Measurements from ENCODE around the gene FBXO7.

Gene FBXO7

GRCh38 chr22:32544953-32545558, 70.4 kb downstream of the FBXO7 start:
- H3F3A ChIP-seq (ENCODE audit: insufficient read depth) = no peaks in the 10 kb centered on the region
- no peaks in the 10 kb centered on the region for H3K9me3 ChIP-seq (ENCODE audit: insufficient read depth, low read length)
- H3K4me3 ChIP-seq (ENCODE audit: insufficient read depth, low read length, poor library complexity, severe bottlenecking) = no peak overlapping the region
- TF ChIP-seq, protein P1, sequence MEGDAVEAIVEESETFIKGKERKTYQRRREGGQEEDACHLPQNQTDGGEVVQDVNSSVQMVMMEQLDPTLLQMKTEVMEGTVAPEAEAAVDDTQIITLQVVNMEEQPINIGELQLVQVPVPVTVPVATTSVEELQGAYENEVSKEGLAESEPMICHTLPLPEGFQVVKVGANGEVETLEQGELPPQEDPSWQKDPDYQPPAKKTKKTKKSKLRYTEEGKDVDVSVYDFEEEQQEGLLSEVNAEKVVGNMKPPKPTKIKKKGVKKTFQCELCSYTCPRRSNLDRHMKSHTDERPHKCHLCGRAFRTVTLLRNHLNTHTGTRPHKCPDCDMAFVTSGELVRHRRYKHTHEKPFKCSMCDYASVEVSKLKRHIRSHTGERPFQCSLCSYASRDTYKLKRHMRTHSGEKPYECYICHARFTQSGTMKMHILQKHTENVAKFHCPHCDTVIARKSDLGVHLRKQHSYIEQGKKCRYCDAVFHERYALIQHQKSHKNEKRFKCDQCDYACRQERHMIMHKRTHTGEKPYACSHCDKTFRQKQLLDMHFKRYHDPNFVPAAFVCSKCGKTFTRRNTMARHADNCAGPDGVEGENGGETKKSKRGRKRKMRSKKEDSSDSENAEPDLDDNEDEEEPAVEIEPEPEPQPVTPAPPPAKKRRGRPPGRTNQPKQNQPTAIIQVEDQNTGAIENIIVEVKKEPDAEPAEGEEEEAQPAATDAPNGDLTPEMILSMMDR (IDR thresholded peaks at IDR 0.05; ENCODE audit: insufficient read depth, low read length, poor library complexity, severe bottlenecking) = no peak
- TF ChIP-seq EZH2phosphoT487 (conservative IDR thresholded peaks at IDR 0.05; ENCODE audit: low read length) = no peak
- no peaks in the 10 kb centered on the region for H3K79me2 ChIP-seq (ENCODE audit: insufficient read depth, low read length)
- H3K9ac ChIP-seq (ENCODE audit: low read length) = no peak overlapping the region
- H2AFZ ChIP-seq (ENCODE audit: low read depth, low read length, severe bottlenecking) = no peak overlapping the region
- H3K27me3 ChIP-seq (ENCODE audit: low read length) = no peaks in the 10 kb centered on the region
- no peaks in the 10 kb centered on the region for H3K9me2 ChIP-seq (replicated peaks; ENCODE audit: insufficient read depth, low read length)
- H3K4me2 ChIP-seq (ENCODE audit: low read depth, low read length, poor library complexity, severe bottlenecking) = no peak overlapping the region
- H3K27ac ChIP-seq (ENCODE audit: low read depth, low read length) = no peak overlapping the region
- H3K36me3 ChIP-seq (ENCODE audit: low read length) = no peaks in the 10 kb centered on the region
- H4K20me1 ChIP-seq (ENCODE audit: low read depth, low read length) = no peaks in the 10 kb centered on the region

- Histone ChIP-seq H3K36me3 (ENCODE audit: low read length) (no peaks in the 10 kb centered on the region), H2AFZ (ENCODE audit: low read depth, low read length, severe bottlenecking) (no peak overlapping the region), H3K27me3 (ENCODE audit: low read length) (no peaks in the 10 kb centered on the region), H3F3A (ENCODE audit: insufficient read depth) (no peaks in the 10 kb centered on the region), H3K9me3 (ENCODE audit: insufficient read depth, low read length) (no peaks in the 10 kb centered on the region), H3K79me2 (ENCODE audit: insufficient read depth, low read length) (no peaks in the 10 kb centered on the region), H4K20me1 (ENCODE audit: low read depth, low read length) (no peaks in the 10 kb centered on the region), H3K9ac (ENCODE audit: low read length) (no peak overlapping the region), H3K9me2 (replicated peaks; ENCODE audit: insufficient read depth, low read length) (no peaks in the 10 kb centered on the region), H3K27ac (ENCODE audit: low read depth, low read length) (no peak overlapping the region), H3K4me2 (ENCODE audit: low read depth, low read length, poor library complexity, severe bottlenecking) (no peak overlapping the region), H3K4me3 (ENCODE audit: insufficient read depth, low read length, poor library complexity, severe bottlenecking) (no peak overlapping the region)
- TF ChIP-seq, protein P1 (IDR thresholded peaks at IDR 0.05; ENCODE audit: insufficient read depth, low read length, poor library complexity, severe bottlenecking) = no peak
Measured at GRCh38 chr22:32545801-32546200, 71.2 kb downstream of the FBXO7 start.

- H3K9me2 ChIP-seq (replicated peaks; ENCODE audit: insufficient read depth, low read length) = no peaks in the 10 kb centered on the region
Measured at GRCh38 chr22:32546496-32546895, 71.9 kb downstream of the FBXO7 start.

More at GRCh38 chr22:32546496-32546895, 71.9 kb downstream of the FBXO7 start:
- Histone ChIP-seq H3K27me3 (ENCODE audit: low read length) (no peaks in the 10 kb centered on the region), H3K27ac (ENCODE audit: low read depth, low read length) (no peak overlapping the region), H3K4me3 (ENCODE audit: insufficient read depth, low read length, poor library complexity, severe bottlenecking) (no peak overlapping the region), H3K79me2 (ENCODE audit: insufficient read depth, low read length) (no peaks in the 10 kb centered on the region), H4K20me1 (ENCODE audit: low read depth, low read length) (no peaks in the 10 kb centered on the region), H2AFZ (ENCODE audit: low read depth, low read length, severe bottlenecking) (no peak overlapping the region), H3K36me3 (ENCODE audit: low read length) (no peaks in the 10 kb centered on the region), H3K4me2 (ENCODE audit: low read depth, low read length, poor library complexity, severe bottlenecking) (no peak overlapping the region), H3K9me3 (ENCODE audit: insufficient read depth, low read length) (no peaks in the 10 kb centered on the region), H3F3A (ENCODE audit: insufficient read depth) (no peaks in the 10 kb centered on the region), H3K9ac (ENCODE audit: low read length) (no peak overlapping the region)
- no peak for TF ChIP-seq EZH2phosphoT487 (conservative IDR thresholded peaks at IDR 0.05; ENCODE audit: low read length)
- TF ChIP-seq, protein P1 (IDR thresholded peaks at IDR 0.05; ENCODE audit: insufficient read depth, low read length, poor library complexity, severe bottlenecking) = no peak
